HEK293T (cell line): ENCODE data around the gene FAM118B.

Experiments
- ARNT ChIP-seq: fragments of 450-650 bp; IDR thresholded peaks from 2 replicates; pipeline ENCODE4 v1.6.1; 2017; ENCODE audit warnings: mild to moderate bottlenecking
- BHLHE40 ChIP-seq: fragments of 450-650 bp; IDR thresholded peaks from 2 replicates; pipeline ENCODE4 v1.6.1; 2016; ENCODE audit warnings: mild to moderate bottlenecking, moderate library complexity, borderline replicate concordance
- CTBP1 ChIP-seq: fragments of 450-650 bp; IDR thresholded peaks from 2 replicates; pipeline ENCODE4 v1.6.1; 2016; ENCODE audit warnings: borderline replicate concordance
- ELF4 ChIP-seq: fragments of 450-650 bp; IDR thresholded peaks from 2 replicates; pipeline ENCODE4 v1.6.1; 2017; ENCODE audit warnings: antibody characterized with exemption
- FOXM1 ChIP-seq: fragments of 450-650 bp; IDR thresholded peaks from 2 replicates; pipeline ENCODE4 v1.6.1; 2017; ENCODE audit warnings: mild to moderate bottlenecking, borderline replicate concordance
- HDGF ChIP-seq: fragments of 450-650 bp; IDR thresholded peaks from 2 replicates; pipeline ENCODE4 v1.6.1; 2017; ENCODE audit warnings: antibody characterized with exemption, borderline replicate concordance
- SP1 ChIP-seq: fragments of 450-650 bp; IDR thresholded peaks from 2 replicates; pipeline ENCODE4 v1.6.1; 2017
- TF ChIP-seq, protein P1 (sequence below): fragments of 450-650 bp; IDR thresholded peaks from 2 replicates; pipeline ENCODE4 v1.6.1; 2016

DNA sequence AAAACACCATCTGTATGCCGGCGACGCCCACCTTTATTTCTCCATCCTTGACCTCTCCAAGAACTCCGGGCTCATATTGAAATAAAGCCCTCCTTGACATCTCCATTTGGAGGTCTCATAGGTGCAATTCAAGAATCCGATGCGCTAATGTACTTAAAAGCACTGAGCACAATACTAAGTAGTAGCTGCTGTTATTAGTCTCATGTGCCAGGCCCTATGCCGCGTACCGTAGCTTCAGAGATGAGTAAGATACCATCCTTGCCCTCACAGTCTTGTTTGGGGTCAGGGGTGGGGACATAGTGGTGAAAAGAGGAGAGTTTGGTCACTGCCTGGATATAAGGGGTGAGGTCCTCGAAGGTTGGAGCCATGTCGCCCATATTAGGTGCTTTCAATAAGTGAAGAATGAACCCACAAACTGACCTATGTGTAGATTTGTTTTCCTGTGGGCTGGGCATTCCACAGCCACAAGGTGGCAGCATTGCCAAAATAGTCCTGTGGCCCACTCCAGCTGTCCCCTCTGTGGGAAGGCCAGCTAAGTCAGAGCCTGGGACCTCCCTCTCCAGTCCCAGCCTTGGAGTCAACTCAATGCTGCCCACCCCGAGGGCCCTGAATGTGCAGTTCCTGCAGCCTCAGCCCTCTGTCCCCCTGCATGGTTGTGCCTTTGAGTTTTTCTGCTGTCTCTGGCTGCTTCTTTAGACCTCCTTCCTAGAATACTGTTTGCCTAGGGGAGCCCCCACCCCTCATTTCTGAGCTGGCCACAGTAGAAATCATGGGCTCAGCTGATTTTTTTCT, 98.8 kb downstream of the FAM118B start:
- no peak for TF ChIP-seq ELF4
- no peak for TF ChIP-seq FOXM1
- TF ChIP-seq SP1: no peak
- no peak for TF ChIP-seq HDGF
- no peak for TF ChIP-seq CTBP1
- TF ChIP-seq, protein P1, sequence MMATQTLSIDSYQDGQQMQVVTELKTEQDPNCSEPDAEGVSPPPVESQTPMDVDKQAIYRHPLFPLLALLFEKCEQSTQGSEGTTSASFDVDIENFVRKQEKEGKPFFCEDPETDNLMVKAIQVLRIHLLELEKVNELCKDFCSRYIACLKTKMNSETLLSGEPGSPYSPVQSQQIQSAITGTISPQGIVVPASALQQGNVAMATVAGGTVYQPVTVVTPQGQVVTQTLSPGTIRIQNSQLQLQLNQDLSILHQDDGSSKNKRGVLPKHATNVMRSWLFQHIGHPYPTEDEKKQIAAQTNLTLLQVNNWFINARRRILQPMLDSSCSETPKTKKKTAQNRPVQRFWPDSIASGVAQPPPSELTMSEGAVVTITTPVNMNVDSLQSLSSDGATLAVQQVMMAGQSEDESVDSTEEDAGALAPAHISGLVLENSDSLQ: no peak
- TF ChIP-seq ARNT: no peak
- no peak for TF ChIP-seq BHLHE40
